ENCODE data around the gene TOMM34. TPM values are rescaled to one million over a fixed set of nuclear protein-coding genes. Genes with fewer than 3 reads are reported as not detected.

Gene TOMM34
- total and polyA plus RNA-seq, 2 of the 13 experiments (the other 11 are each of a cell fraction or from before 2014, with no cell fraction given), result 36.2 to 52.0 TPM

DNA sequence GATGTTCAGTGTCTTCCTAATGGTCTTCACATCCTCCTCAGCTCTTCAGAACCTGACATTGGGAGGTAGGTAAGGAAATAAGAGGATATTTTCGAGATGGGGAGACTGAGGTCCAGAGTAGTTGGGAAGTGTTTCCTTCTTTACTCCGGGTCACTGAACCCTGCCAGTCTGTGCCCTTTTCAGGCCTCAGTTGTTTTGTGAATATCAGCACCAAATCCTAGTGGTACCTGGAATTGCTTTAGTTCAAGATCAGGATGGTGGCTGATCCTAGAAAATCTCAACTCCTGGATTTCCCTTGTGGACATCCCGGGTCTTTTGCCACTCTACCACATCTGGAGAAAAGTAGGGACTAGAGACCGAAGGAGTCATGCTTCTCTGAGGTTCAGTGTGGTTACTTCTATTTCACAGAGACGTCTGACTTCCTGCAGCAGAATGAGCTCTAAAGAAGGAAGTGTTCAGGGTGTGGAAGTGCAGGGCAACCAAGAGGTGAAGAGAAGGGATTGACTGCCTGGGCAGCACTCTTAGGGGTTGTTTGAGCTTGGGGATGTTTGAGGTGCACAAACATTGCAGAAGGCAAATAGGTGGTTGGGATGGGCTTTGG, 7.1 kb upstream of the TOMM34 start (continued):
- TF ChIP-seq, protein P1, sequence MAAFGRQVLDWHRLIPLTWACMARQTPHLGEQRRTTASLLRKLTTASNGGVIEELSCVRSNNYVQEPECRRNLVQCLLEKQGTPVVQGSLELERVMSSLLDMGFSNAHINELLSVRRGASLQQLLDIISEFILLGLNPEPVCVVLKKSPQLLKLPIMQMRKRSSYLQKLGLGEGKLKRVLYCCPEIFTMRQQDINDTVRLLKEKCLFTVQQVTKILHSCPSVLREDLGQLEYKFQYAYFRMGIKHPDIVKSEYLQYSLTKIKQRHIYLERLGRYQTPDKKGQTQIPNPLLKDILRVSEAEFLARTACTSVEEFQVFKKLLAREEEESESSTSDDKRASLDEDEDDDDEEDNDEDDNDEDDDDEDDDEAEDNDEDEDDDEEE (CRISPR knock-in tag; IDR thresholded peaks at IDR 0.05), result 0 out of 2 replicates have a peak, but pooled peaks have one; percentile 53
- TF ChIP-seq NR2F1 (CRISPR knock-in tag; IDR thresholded peaks at IDR 0.05) (0 out of 4 replicates have a peak, but pooled peaks of 1 of the 2 experiments have one; percentile 10), SMAD3 (CRISPR knock-in tag; IDR thresholded peaks at IDR 0.05) (no peak), SOX6 (IDR thresholded peaks at IDR 0.05) (no peak), SOX6 (CRISPR knock-in tag; IDR thresholded peaks at IDR 0.05) (peak; percentile 19; the same call in 1 of the 2 replicates), CBX5 (CRISPR knock-in tag; IDR thresholded peaks at IDR 0.05; ENCODE audit: borderline replicate concordance) (no peak), IKZF1 (IDR thresholded peaks at IDR 0.05) (no peak)

DNA sequence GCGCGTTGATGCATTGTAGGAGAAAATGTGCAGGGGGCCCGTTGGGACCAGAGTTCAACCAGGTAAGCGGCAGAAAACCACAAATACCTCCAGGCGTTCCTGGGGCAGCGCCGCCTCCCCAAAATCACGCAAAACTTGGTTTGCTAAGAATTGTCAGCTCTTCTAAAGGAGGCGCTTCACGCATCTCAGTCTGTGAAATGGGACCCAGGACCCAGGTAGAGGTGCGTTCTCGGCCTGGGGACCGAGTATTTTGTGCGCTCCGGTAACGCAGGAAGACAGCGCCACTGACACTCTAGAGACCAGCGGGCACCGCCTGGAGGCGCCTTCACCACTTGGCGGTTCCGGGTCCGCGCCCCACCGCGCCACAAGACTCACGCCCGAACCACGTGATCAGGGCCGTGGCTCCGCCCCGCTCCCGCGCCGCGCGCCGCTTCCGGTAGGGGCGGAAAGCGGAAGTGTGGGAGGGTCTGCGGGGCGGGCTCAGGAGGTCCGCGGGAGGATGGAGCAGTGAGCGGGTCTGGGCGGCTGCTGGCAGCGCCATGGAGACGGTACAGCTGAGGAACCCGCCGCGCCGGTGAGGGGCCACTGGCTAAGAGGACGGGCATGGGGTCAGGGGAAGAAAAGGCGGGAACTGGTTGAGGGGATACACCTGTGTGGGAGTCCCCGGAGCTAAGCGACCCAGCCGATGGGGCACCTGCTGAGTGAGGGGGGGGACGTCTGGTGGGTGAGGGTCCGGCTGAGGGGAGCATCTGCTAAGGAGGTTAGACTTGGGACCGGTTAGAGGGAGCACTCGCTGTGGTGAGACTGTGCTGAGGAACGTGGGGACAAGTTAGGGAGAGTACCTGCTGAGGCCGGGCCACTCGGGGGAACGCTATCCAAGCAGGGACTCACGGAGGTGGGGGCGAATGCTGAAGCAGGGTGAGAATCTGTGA, 6.1 kb upstream of the TOMM34 start, which contains the start of gene STK4:
TSS of gene STK4 (plus strand) at position 483 of the 932 bp plus-strand sequence. CDS start at position 540, 57 bp downstream.
- Histone ChIP-seq H3K9ac (ENCODE audit: insufficient read depth, low read depth, low read length) (peak within 1 kb of the TSS; percentile 83), H3K79me2 (ENCODE audit: insufficient read depth, low read length) (peaks cover 46% of the 10 kb centered on the region), H3K4me1 (ENCODE audit: insufficient read depth, low read length) (peaks cover 68% of the 10 kb centered on the region), H3K9me3 (ENCODE audit: low read length) (no peaks in the 10 kb centered on the region), H3K27ac (ENCODE audit: extremely low read length, insufficient read depth, low read length) (peak within 1 kb of the TSS; percentile 81), H3K4me3 (replicated peaks in 1 of 3; ENCODE audit: insufficient read depth in 1 of 3, low read depth in 2 of 3, low read length in 3 of 3) (peak within 1 kb of the TSS; percentile 83 to 100 (median 87)), H3K36me3 (replicated peaks in 1 of 2; ENCODE audit: control insufficient read depth in 1 of 2, insufficient read depth in 2 of 2, low read length in 2 of 2) (no peaks in the 10 kb centered on the region; a peak in 1 of 5 replicates), H3K4me2 (ENCODE audit: low read depth, low read length) (peak within 1 kb of the TSS; percentile 98), H2AFZ (ENCODE audit: low read length) (peak within 1 kb of the TSS; percentile 69), H3K27me3 (ENCODE audit: control insufficient read depth in 1 of 2, insufficient read depth in 2 of 2, low read length in 2 of 2) (peaks cover 0 to 4% of the 10 kb centered on the region in 2 experiments; a peak in 1 of 5 replicates), H4K20me1 (ENCODE audit: insufficient read depth, low read length) (no peaks in the 10 kb centered on the region)
- FAIRE-seq (no peak), ATAC-seq (peak; percentile 95), DNase-seq (ENCODE audit: low spot score) (peak; percentile 96)
- ChIA-PET POLR2A (interaction anchor here (1.0 to 2.4 kb wide), 4 partner anchors 19 to 81 kb away, joined by 3 to 8 read pairs (median 5); partner anchors contain the start of genes PABPC1L and YWHAB), CTCF (ENCODE audit: low intra/inter-chr PET ratio, low total read pairs) (interaction anchor here (1.3 kb wide), 1 partner anchor 24 kb away, joined by 3 read pairs; no protein-coding TSS in a partner anchor)
- WGBS (ENCODE audit: low lambda C conversion rate), result under 1% methylated on average over 67 of the region's 68 CpGs
- intact Hi-C loops (cut with micrococcal nuclease; ENCODE audit: unreplicated experiment) (loop anchor here (2.0 kb wide), 2 partner anchors 55 to 81 kb away; partner anchors contain the start of genes PABPC1L and YWHAB), in situ Hi-C loops (cut with HindIII; ENCODE audit: extremely low pct_ligation_motif_present, low pct_unique_long_range_greater_than_20kb) (no loop called here)
- BruUV-seq (replicated peaks), result no TSS peak
- TF ChIP-seq JUND (CRISPR knock-in tag; IDR thresholded peaks at IDR 0.05) (no peak), PAWR (CRISPR knock-in tag; IDR thresholded peaks at IDR 0.05; ENCODE audit: borderline replicate concordance) (peak; percentile 19; the same call in 1 of the 2 replicates), STAG1 (CRISPR knock-in tag; IDR thresholded peaks at IDR 0.05) (peak; percentile 46), HOXA3 (CRISPR knock-in tag; IDR thresholded peaks at IDR 0.05) (peak; percentile 97), MTA1 (CRISPR knock-in tag; IDR thresholded peaks at IDR 0.05; ENCODE audit: borderline replicate concordance) (peak; percentile 92; the same call in 1 of the 2 replicates), SP4 (CRISPR knock-in tag; IDR thresholded peaks at IDR 0.05) (peak; percentile 97), ZSCAN30 (CRISPR knock-in tag; IDR thresholded peaks at IDR 0.05) (peak; percentile 76; the same call in 1 of the 2 replicates), PCBP2 (optimal IDR thresholded peaks at IDR 0.05; ENCODE audit: low read depth, low read length, poor library complexity, severe bottlenecking) (peak; percentile 21)
- TF ChIP-seq, protein P2, sequence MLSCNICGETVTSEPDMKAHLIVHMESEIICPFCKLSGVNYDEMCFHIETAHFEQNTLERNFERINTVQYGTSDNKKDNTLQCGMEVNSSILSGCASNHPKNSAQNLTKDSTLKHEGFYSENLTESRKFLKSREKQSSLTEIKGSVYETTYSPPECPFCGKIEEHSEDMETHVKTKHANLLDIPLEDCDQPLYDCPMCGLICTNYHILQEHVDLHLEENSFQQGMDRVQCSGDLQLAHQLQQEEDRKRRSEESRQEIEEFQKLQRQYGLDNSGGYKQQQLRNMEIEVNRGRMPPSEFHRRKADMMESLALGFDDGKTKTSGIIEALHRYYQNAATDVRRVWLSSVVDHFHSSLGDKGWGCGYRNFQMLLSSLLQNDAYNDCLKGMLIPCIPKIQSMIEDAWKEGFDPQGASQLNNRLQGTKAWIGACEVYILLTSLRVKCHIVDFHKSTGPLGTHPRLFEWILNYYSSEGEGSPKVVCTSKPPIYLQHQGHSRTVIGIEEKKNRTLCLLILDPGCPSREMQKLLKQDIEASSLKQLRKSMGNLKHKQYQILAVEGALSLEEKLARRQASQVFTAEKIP (CRISPR knock-in tag; IDR thresholded peaks at IDR 0.05; ENCODE audit: borderline replicate concordance), result no peak
- TF ChIP-seq, protein P3, sequence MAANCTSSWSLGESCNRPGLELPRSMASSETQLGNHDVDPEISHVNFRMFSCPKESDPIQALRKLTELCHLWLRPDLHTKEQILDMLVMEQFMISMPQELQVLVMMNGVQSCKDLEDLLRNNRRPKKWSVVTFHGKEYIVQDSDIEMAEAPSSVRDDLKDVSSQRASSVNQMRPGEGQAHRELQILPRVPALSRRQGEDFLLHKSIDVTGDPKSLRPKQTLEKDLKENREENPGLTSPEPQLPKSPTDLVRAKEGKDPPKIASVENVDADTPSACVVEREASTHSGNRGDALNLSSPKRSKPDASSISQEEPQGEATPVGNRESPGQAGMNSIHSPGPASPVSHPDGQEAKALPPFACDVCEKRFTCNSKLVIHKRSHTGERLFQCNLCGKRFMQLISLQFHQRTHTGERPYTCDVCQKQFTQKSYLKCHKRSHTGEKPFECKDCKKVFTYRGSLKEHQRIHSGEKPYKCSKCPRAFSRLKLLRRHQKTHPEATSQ (CRISPR knock-in tag; IDR thresholded peaks at IDR 0.05; ENCODE audit: borderline replicate concordance), result no peak
